ENCODE data around the gene CAPN5.
A peak's percentile ranks its signal among the peaks of the same experiment; 100 is the strongest.

The CAPN5 gene

DNA sequence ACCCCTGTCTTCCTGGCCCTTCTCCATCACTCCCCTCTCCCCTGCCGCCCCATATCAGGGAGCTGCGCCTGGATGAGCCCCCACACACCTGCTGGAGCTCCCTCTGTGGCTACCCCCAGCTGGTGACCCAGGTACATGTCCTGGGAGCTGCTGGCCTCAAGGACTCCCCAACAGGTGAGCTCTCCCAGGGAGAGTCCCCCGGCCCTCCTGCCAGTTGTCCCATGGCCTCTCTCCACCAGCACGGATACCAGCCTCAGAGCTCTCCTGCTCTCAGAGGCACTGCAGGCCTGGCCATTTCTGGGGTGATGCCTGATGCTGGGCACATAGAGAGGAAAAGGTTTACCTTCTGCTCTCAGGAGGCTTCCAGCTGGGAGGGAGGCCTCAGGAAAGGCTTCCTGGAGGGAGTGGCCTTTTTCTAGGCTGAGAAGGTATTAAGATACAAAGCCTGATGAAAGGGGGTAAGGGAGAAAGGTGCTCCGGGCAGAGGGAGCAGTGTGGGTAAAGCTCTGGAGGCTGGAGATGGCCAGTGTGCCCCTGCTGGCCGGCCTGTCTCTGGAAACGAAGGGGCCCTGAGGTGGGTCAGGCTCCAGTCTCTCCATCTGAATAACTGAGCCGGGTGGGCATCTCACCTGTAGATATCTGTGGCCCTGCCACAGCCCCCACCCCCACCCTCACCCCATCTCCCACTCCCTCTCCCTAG lies 55.3 kb downstream of the CAPN5 start:
- DNase-seq: no peak

DNA sequence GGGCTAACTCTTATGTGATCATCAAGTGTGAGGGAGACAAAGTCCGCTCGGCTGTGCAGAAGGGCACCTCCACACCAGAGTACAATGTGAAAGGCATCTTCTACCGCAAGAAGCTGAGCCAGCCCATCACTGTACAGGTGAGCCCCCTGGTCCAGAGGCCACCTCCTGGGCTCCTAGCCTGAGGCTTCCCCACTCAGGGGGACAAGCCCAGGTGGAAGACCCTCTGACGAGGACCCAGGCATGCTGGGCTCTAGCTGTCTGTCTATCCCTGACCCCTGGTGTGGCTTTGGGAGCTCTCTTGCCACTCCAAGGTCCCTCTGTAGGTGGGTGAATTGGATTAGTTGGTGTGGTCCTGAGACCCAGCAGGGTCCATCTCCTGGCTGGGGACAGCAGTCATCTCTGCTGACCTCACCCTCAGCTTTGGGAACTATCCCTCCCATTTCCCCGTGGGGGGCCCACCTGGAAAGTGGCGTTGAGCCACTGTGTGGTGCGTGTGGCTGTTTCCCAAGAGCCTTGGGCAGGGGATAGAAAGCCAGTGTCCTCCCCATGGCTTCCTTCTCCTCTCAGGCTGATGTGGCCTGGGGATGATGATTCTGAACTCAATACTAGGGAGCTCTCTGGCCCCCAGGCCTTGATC lies 55.9 kb downstream of the CAPN5 start:
- no peak for DNase-seq

DNA sequence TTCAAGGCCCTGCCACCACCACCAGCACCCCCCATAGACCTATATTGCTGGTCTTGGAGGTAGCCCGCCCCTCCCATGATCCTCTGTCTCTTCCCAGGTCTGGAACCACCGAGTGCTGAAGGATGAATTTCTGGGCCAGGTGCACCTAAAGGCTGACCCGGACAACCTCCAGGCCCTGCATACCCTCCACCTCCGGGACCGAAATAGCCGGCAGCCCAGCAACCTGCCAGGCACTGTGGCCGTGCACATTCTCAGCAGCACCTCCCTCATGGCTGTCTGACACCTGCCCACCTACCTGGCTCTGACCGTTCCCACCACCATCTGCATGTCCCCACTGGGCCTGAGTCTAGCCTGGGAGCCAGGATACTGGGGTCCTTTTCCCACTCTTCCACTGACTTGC lies 56.8 kb downstream of the CAPN5 start:
- DNase-seq: no peak

DNA sequence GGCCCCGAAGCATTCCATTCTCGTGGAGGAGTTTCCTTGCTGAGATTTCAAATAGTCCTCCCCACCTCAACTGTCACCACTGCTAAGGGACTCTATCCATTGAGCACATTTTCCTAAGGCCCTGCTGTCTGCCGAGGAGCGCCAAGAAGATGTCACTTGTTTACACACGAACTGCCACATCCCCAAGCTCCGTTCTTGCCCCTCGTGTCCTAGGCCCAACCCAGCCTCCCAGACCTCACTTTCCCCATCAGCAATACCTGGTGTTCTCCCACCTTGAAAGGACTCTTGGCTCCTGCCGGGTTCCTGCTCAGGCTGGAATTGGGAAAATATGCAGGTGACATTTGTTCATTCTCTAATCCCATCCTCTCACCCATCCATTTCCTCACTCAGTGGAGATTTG lies 57.3 kb downstream of the CAPN5 start:
- no peak for DNase-seq

- DNase-seq: no peak
These were observed 57.7 kb downstream of the CAPN5 start for GRCh38 chr11:77124488-77124887.

DNA sequence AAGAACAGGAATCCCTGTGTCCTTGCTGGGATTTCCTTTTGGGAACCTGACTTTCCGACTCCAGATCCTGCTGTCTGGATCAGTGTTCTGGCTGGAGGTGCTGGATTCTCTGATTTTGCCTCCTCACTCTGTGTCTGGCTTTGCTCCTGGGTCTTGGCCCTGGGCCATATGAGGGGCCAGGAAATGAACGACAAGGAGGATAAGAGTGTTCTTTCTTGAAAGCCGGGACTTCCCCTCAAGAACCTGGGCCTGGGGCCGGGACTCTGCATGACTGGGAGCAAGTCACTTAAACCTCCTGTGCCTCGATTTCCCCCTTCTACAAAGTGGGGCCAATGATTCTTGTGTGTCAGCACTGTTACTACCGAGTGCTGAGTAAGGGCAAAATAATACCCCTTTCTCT lies 58.4 kb downstream of the CAPN5 start:
- DNase-seq: no peak

- DNase-seq: no peak
These were observed 58.9 kb downstream of the CAPN5 start for GRCh38 chr11:77125695-77126094.

DNA sequence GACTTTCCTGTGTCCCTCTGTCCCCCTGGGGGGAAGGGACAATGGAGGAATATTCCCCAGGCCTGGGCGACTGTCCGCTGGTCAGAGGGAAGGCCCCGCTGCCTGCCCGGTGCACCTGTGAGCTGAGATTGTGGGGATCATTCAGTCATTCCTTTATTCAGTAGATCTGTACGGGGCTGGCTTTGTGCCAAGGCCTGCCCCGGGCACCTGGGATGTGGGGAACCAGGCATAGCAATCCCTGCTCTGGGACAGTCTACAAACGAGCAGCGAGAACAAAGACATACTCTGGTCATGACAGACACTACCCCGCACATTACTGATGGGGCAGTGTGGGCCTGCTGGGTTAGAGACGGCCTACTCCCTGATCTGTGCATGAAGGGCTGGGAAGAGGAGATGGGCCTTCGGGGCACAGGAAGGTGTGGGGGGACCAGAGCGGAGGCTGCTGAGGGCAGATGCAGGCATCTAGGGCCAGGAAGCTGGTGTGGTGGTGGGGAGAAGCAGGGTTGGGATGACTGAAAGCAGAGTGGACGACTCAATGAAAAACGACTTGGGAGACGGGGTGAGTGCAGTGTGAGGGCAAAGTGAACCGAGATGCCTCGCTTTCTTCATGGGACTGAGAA lies 59.5 kb downstream of the CAPN5 start:
- DNase-seq: no peak

DNA sequence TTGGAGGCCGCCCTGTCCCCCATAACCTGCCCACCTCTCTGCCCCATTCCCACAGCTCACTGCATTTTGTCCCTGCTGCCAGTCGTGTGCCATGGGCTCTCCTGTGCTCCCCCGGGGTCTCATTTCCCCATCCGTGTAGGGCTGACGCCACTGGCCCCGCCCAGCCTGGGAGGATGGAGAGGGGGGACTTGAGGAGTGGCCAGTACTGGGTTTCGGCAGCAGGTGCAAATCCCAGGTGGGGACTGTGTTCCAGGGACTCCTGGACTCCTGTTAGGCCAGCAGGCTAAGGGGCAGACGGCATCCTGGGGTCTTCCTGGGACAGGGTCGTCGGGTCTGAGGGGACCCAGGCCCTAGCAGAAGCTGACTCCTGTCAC lies 60.1 kb downstream of the CAPN5 start:
- no peak for DNase-seq

DNA sequence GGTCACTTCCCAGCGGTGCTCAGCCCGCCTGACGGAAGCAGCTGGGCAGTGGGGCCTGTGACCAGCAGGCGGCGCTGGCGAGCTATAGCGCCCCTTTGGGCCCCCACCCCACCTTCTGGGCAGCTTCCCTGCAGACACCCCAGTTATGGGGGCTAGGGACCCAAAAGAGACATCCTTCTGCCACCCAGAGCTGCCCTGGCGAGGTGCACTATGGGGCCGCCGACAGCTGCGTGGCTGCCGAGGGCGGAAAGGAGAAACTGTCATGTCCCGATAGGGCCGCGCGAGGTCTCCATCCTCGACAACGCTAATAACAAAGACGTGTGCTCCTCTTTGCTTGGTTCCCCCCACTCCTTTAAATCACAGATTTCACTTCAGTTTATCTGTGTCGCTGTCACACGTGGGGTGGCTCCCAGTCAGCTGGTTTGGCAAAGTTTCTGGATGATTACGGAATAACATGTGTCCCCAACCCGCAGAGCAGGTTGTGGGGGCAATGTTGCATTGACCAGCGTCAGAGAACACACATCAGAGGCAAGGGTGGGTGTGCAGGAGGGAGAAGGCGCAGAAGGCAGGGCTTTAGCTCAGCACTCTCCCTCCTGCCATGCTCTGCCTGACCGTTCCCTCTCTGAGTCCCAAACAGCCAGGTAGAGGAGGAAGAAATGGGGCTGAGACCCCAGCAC lies 60.6 kb downstream of the CAPN5 start:
- peak; percentile 51 for DNase-seq

DNA sequence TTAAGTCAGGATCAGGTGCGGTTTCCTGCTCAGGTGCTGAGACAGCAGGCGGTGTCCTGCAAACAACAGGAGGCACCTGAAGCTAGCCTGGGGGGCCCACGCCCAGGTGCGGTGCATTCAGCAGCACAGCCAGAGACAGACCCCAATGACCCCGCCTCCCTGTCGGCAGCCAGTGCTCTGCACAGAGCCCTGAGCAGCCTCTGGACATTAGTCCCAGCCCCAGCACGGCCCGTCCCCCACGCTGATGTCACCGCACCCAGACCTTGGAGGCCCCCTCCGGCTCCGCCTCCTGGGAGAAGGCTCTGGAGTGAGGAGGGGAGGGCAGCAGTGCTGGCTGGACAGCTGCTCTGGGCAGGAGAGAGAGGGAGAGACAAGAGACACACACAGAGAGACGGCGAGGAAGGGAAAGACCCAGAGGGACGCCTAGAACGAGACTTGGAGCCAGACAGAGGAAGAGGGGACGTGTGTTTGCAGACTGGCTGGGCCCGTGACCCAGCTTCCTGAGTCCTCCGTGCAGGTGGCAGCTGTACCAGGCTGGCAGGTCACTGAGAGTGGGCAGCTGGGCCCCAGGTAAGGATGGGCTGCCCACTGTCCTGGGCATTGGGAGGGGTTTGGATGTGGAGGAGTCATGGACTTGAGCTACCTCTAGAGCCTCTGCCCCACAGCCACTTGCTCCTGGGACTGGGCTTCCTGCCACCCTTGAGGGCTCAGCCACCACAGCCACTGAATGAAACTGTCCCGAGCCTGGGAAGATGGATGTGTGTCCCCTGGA lies 61.3 kb downstream of the CAPN5 start, which contains the start of gene MYO7A:
Gene MYO7A (plus strand): TSS at position 327 of the 772 bp plus-strand sequence. CDS start 2,389 bp downstream, outside the sequence.
- no peak for DNase-seq

- DNase-seq: no peak
These were observed 62.5 kb downstream of the CAPN5 start for GRCh38 chr11:77129069-77129841.

- no peak for DNase-seq
These were observed 63.3 kb downstream of the CAPN5 start for GRCh38 chr11:77129842-77130756.

DNA sequence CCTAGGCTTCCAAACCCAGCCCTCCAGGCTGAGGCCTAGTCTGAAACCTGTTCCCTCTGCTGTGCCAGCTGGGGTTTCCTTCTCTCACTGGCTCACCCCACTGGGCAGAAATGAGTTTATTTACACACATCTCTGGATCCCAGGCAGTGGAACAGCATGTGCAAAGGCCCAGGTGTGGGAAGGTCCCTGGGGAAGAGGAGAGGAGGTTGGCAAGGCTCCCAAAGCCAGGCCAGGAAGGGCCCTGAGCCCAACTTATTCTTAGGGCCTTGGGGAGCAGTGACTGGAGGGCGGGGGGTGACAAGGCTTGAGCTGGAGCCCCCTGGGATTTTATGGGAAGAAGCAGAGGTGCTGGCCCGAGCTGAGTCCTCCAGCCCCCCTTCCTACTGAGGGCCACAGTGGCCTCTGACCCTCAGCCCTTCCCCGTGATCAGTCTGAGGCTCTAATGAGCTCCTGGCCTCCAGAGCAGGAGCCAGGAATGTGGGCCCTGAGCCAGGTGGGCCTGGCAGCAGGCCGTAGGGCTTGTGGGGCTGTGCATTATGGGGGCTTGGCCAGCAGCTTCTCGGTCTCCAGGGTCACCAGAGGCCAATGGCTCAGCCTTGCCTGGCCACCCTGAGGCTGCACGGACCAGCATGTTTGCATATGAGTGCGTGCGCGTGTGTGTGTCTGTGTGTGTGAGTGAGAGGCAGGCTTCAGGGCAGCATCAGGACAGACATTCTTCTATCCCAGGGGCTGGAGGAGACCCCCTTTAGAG lies 64.2 kb downstream of the CAPN5 start:
- DNase-seq: no peak

- no peak for DNase-seq
These were observed 64.8 kb downstream of the CAPN5 start for GRCh38 chr11:77131560-77131959.

- no peak for DNase-seq
These were observed 68.3 kb downstream of the CAPN5 start for GRCh38 chr11:77135069-77135468.

DNA sequence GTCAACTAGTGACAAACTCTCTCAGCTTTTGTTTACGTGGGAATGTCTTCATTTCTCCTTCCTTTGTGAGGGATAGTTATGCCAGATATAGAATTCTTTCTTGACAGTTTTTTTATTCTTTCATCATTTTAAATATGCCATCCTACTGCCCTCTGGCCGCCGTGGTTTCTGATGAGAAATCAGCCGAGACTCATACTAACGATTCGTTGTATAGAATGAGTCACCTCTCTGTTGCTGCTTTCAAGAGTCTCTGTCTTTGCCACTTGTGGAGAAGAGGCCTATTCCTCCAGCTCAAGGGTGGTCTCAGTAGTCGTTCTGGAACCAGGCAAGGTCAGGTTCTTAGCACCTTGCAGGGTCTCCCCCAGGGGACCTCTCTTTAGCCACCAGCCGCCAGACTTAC lies 69.3 kb downstream of the CAPN5 start:
- DNase-seq: no peak

GRCh38 chr11:77136784-77137420 lies 70.1 kb downstream of the CAPN5 start:
- no peak for DNase-seq

DNA sequence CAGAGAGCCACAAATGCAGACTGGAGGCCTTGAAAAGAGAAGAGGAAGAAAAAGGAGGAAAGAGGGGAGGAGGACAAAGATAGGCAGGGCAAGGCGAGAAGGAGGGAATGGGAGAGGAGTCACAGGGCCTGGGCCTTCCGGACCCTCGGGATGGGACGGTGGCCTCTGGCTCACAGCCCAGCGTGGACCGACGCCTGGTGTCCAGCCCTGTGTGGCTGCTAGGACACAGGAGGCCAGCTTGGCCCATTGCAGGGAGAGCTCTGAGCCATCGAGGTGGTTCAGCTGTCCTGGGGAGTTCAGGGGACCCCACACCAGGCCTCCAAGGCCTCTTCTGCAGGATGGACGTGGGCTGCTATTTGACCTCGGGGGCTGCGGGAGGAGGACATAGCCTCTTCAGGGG lies 70.7 kb downstream of the CAPN5 start:
- no peak for DNase-seq
